T-cell (primary cell): ENCODE measurements around the gene SORL1-AS1.
A peak's percentile ranks its signal among the peaks of the same experiment; 100 is the strongest.

Experiments used
- ATAC-seq, 4 experiments: fragments of 200-7000 bp in 3 of 4; fragments of 150-1000 bp in 1 of 4; cut with Tn5 transposase; replicated peaks in 1 of 4; 1 replicate in 3 of 4; 2 replicates in 1 of 4; pipeline ENCODE4 v1.10.0; 2021; ENCODE audit warnings: moderate library complexity in 3 of 4, mild to moderate bottlenecking in 2 of 4, moderate number of reproducible peaks in 1 of 4
- CTCF ChIA-PET, 2 donors: fragments of 300-600 bp; sonication (Branson Sonifier 250); formaldehyde crosslinking; loops; one replicate each; lab custom pipeline; 2022; ENCODE audit warnings: antibody characterized with exemption in 2 of 2; lab: Charles Lee
- POLR2A ChIA-PET, 2 donors: fragments of 300-600 bp; sonication (Branson Sonifier 250); formaldehyde crosslinking; loops; one replicate each; lab custom pipeline; 2022; ENCODE audit warnings: antibody characterized with exemption in 2 of 2; lab: Charles Lee
- DNase-seq, 35 experiments: peaks; one replicate each; pipeline versions ENCODE4 v3.0.0 to v3.0.0-alpha.2; 2013 to 2023
- H3K27ac ChIP-seq: one replicate; pipeline ENCODE4 v1.5.1; 2013; ENCODE audit warnings: low read length
- H3K27me3 ChIP-seq, 2 experiments: replicated peaks in 1 of 2; 1 replicate in 1 of 2; 2 replicates in 1 of 2; pipeline versions ENCODE4 v1.6.1 to v1.7.0; 2013; ENCODE audit warnings: low read length in 1 of 2, mixed read lengths in 1 of 2; ENCODE audit not compliant: control insufficient read depth in 2 of 2, insufficient read depth in 2 of 2; ENCODE audit errors: extremely low read depth in 1 of 2
- H3K36me3 ChIP-seq, 2 donors: 1 replicate in 1 of 2; 2 replicates in 1 of 2; pipeline versions ENCODE4 v1.6.1 to v1.7.0; 2013; ENCODE audit warnings: low read length in 1 of 2; ENCODE audit not compliant: control insufficient read depth in 2 of 2, insufficient read depth in 1 of 2; ENCODE audit errors: extremely low read depth in 1 of 2
- H3K4me1 ChIP-seq, 2 experiments: 1 replicate in 1 of 2; 2 replicates in 1 of 2; pipeline versions ENCODE4 v1.6.1 to v1.7.0; 2013; ENCODE audit warnings: low read length in 2 of 2, mixed read lengths in 1 of 2; ENCODE audit not compliant: insufficient read depth in 2 of 2, control insufficient read depth in 1 of 2; ENCODE audit errors: extremely low read depth in 1 of 2
- H3K4me3 ChIP-seq, 2 donors: 1 replicate in 1 of 2; 2 replicates in 1 of 2; pipeline versions ENCODE4 v1.5.1 to v1.7.0; 2013; ENCODE audit warnings: mild to moderate bottlenecking in 2 of 2, low read length in 1 of 2, moderate library complexity in 1 of 2; ENCODE audit not compliant: control insufficient read depth in 1 of 2; ENCODE audit errors: extremely low read depth in 1 of 2
- H3K9me3 ChIP-seq: 2 replicates; pipeline ENCODE4 v1.7.0; 2013
- H3K27ac Mint-ChIP-seq, 2 donors: one replicate each; pipeline ENCODE4 v1.8.0; 2020 to 2021; ENCODE audit warnings: mild to moderate bottlenecking in 2 of 2, mixed read lengths in 2 of 2
- H3K27me3 Mint-ChIP-seq, 2 donors: one replicate each; pipeline ENCODE4 v1.8.0; 2021 to 2022; ENCODE audit warnings: mixed read lengths in 2 of 2
- H3K36me3 Mint-ChIP-seq: one replicate; pipeline ENCODE4 v1.8.0; 2021; ENCODE audit warnings: mixed read lengths
- H3K4me1 Mint-ChIP-seq, 3 donors: one replicate each; pipeline ENCODE4 v1.8.0; 2020 to 2022; ENCODE audit warnings: mixed read lengths in 3 of 3, mild to moderate bottlenecking in 1 of 3
- H3K4me3 Mint-ChIP-seq, 3 donors: one replicate each; pipeline ENCODE4 v1.8.0; 2020 to 2022; ENCODE audit warnings: mild to moderate bottlenecking in 3 of 3, mixed read lengths in 3 of 3, moderate library complexity in 3 of 3
- H3K9me3 Mint-ChIP-seq, 3 donors: one replicate each; pipeline ENCODE4 v1.8.0; 2020 to 2022; ENCODE audit warnings: mixed read lengths in 3 of 3
- WGBS: methylation state at CpG from one replicate; pipeline ENCODE4 v1.1.5; 2013; ENCODE audit warnings: missing lambda C conversion rate; ENCODE audit not compliant: insufficient coverage; 5-methylcytosine and 5-hydroxymethylcytosine counted together

The SORL1-AS1 gene

GRCh38 chr11:121478895-121479697 lies 26.3 kb upstream of the SORL1-AS1 start:
- Histone ChIP-seq H3K36me3 (peaks cover 15 to 54% of the 10 kb centered on the region in 2 donors), H3K4me1 (peaks cover 26 to 72% of the 10 kb centered on the region in 2 experiments), H3K27me3 (no peaks in the 10 kb centered on the region), H3K27ac (no peak overlapping the region), H3K9me3 (no peaks in the 10 kb centered on the region), H3K4me3 (no peak overlapping the region)
- no peak overlapping the region for H3K4me3 Mint-ChIP-seq
- 93% methylated on average over 24 of the region's 25 CpGs for WGBS
- CTCF ChIA-PET: interaction anchor here in 1 of 2 donors (0.9 kb wide), 1 partner anchor 29 kb away, joined by 4 read pairs; no protein-coding TSS in a partner anchor
- DNase-seq: no peak
- peak overlapping the region; percentile 37 to 77 for H3K27ac Mint-ChIP-seq
- POLR2A ChIA-PET: no interaction called here
- H3K9me3 Mint-ChIP-seq: no peaks in the 10 kb centered on the region
- no peak for ATAC-seq
- H3K27me3 Mint-ChIP-seq: no peaks in the 10 kb centered on the region
- peaks cover 44% of the 10 kb centered on the region for H3K36me3 Mint-ChIP-seq
- peaks cover 65 to 86% (median 78%) of the 10 kb centered on the region in 3 donors for H3K4me1 Mint-ChIP-seq

DNA sequence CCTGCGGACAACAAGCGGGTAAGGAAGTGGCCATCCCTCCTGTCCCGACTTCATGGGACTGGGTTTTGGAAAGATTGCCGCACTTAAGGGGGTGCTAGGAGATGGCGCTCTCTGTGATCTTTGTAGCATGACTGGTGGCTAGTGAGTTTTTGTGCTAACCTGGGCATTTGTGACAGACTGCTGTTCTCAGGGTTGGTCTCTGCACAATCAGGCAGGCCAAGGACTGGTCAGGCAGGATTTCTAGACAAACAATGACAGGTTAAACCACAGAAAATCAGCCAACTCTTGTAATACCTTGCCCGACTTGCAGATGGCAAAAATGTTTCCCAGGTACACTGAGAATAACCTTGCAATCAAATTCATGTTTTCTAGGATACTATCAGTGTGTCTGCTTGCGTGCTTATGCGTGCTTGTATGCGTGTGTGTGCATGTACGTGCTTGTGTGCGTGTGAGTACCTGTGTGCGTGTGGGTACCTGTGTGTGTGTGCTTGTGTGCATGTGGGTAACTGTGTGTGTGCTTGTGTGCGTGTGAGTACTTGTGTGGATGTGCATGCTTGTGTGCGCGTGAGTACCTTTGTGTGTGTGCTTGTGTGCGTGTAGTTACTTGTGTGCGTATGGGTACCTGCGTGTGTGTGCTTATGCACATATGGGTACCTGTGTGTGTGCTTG lies 25.6 kb upstream of the SORL1-AS1 start:
- DNase-seq (no peak), ATAC-seq (no peak)
- WGBS: 98% methylated on average over 16 of the region's 18 CpGs
- Histone ChIP-seq H3K4me3 (no peak overlapping the region), H3K36me3 (peaks cover 15 to 55% of the 10 kb centered on the region in 2 donors), H3K27me3 (no peaks in the 10 kb centered on the region), H3K4me1 (peaks cover 19 to 72% of the 10 kb centered on the region in 2 experiments), H3K9me3 (no peaks in the 10 kb centered on the region), H3K27ac (no peak overlapping the region)
- ChIA-PET CTCF (interaction anchor here (0.7 kb wide), 2 partner anchors 10 to 95 kb away, joined by 3 to 6 read pairs; no protein-coding TSS in a partner anchor), POLR2A (no interaction called here)
- Mint-ChIP-seq H3K36me3 (peaks cover 42% of the 10 kb centered on the region), H3K27ac (peak overlapping the region; percentile 20 to 77), H3K4me3 (no peak overlapping the region), H3K4me1 (peaks cover 60 to 85% (median 77%) of the 10 kb centered on the region in 3 donors), H3K9me3 (no peaks in the 10 kb centered on the region), H3K27me3 (no peaks in the 10 kb centered on the region)

GRCh38 chr11:121476379-121477032 lies 23.7 kb upstream of the SORL1-AS1 start:
- Histone ChIP-seq H3K27me3 (no peaks in the 10 kb centered on the region), H3K4me1 (peaks cover 7 to 72% of the 10 kb centered on the region in 2 experiments), H3K4me3 (no peak overlapping the region), H3K27ac (no peak overlapping the region), H3K36me3 (peaks cover 15 to 65% of the 10 kb centered on the region in 2 donors), H3K9me3 (no peaks in the 10 kb centered on the region)
- Mint-ChIP-seq H3K4me3 (no peak overlapping the region), H3K9me3 (no peaks in the 10 kb centered on the region), H3K4me1 (peaks cover 60 to 86% (median 79%) of the 10 kb centered on the region in 3 donors), H3K27me3 (no peaks in the 10 kb centered on the region), H3K36me3 (peaks cover 59% of the 10 kb centered on the region), H3K27ac (peak overlapping the region; percentile 11 to 86)
- DNase-seq (no peak), ATAC-seq (peak in 3 of 4 experiments; percentile 26 to 42 (median 36))
- ChIA-PET POLR2A (interaction anchor here in 1 of 2 donors (1.0 kb wide), 1 partner anchor 11 kb away, joined by 3 read pairs; no protein-coding TSS in a partner anchor), CTCF (interaction anchor here in 1 of 2 donors (0.6 kb wide), 1 partner anchor 49 kb away, joined by 3 read pairs; no protein-coding TSS in a partner anchor)
- WGBS: 80% methylated on average over 2 of the region's 5 CpGs

DNA sequence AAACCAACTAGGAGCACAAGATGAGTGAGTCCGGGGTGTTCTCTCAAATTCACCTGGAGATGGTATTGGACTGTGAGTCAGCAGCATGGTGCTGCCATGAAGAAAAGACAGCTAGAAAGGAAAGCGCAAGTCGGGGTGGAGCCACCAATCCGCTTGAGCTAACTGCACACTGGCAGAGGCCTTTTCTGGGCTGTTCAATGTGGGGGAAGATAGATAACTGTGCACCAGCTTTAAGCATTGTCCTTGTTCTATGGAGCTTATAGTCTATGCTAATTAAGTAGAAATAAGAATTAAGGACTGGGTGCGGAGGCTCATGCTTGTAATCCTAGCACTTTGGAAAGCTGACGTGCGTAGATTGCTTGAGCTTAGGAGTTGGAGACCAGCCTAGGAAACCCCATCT lies 21.9 kb upstream of the SORL1-AS1 start:
- no peak overlapping the region for H3K27ac ChIP-seq
- POLR2A ChIA-PET: no interaction called here
- Mint-ChIP-seq H3K4me1 (peaks cover 76 to 91% (median 89%) of the 10 kb centered on the region in 3 donors), H3K4me3 (peak overlapping the region in 1 of 3 donors; percentile 21), H3K36me3 (peaks cover 73% of the 10 kb centered on the region), H3K27me3 (no peaks in the 10 kb centered on the region), H3K9me3 (no peaks in the 10 kb centered on the region), H3K27ac (no peak overlapping the region)
- WGBS: 89% methylated on average over 3 of the region's 7 CpGs
- DNase-seq: no peak
- no peak overlapping the region for H3K4me3 ChIP-seq
- H3K4me1 ChIP-seq: peaks cover 5 to 72% of the 10 kb centered on the region in 2 experiments
- H3K36me3 ChIP-seq: peaks cover 24 to 77% of the 10 kb centered on the region in 2 donors
- CTCF ChIA-PET: interaction anchor here (0.5 to 1.4 kb wide), 3 partner anchors 10 to 1317 kb away, joined by 3 to 4 read pairs (median 3); no protein-coding TSS in a partner anchor
- ATAC-seq: no peak
- H3K9me3 ChIP-seq: no peaks in the 10 kb centered on the region
- H3K27me3 ChIP-seq: no peaks in the 10 kb centered on the region

- H3K27ac ChIP-seq: no peak overlapping the region
- ATAC-seq (no peak), DNase-seq (no peak)
- H3K9me3 Mint-ChIP-seq: no peaks in the 10 kb centered on the region
- H3K27me3 ChIP-seq: no peaks in the 10 kb centered on the region
- H3K4me1 Mint-ChIP-seq: peaks cover 84 to 92% (median 90%) of the 10 kb centered on the region in 3 donors
- H3K4me1 ChIP-seq: peaks cover 18 to 73% of the 10 kb centered on the region in 2 experiments
- WGBS: 100% methylated on average over 5 of the region's 8 CpGs
- H3K36me3 Mint-ChIP-seq: peaks cover 64% of the 10 kb centered on the region
- peaks cover 15 to 62% of the 10 kb centered on the region in 2 donors for H3K36me3 ChIP-seq
- ChIA-PET POLR2A (no interaction called here), CTCF (no interaction called here)
- no peak overlapping the region for H3K4me3 ChIP-seq
- H3K27ac Mint-ChIP-seq: peak overlapping the region; percentile 68 to 72
- no peaks in the 10 kb centered on the region for H3K27me3 Mint-ChIP-seq
- H3K4me3 Mint-ChIP-seq: no peak overlapping the region
- no peaks in the 10 kb centered on the region for H3K9me3 ChIP-seq
Measured at GRCh38 chr11:121473064-121473777, 20.5 kb upstream of the SORL1-AS1 start.
